Left ventricle myocardium inferior (tissue), 1 donor: ENCODE measurements around the gene BLOC1S4. TPM values are rescaled to one million over a fixed set of nuclear protein-coding genes. Genes with fewer than 3 reads are reported as not detected.

Source experiments
- DNase-seq: peaks from one replicate; pipeline ENCODE4 v3.0.0-alpha.2; 2020
- H3K27ac ChIP-seq: fragments of 200-600 bp; replicated peaks from 2 replicates; pipeline ENCODE4 v1.8.0; 2021
- H3K27me3 ChIP-seq: fragments of 200-600 bp; 2 replicates; pipeline ENCODE4 v1.8.0; 2021; ENCODE audit warnings: low read depth
- H3K36me3 ChIP-seq: fragments of 200-600 bp; 2 replicates; pipeline ENCODE4 v1.8.0; 2021
- H3K4me1 ChIP-seq: fragments of 200-600 bp; 2 replicates; pipeline ENCODE4 v1.8.0; 2021
- H3K4me3 ChIP-seq: fragments of 200-600 bp; 2 replicates; pipeline ENCODE4 v1.8.0; 2021; ENCODE audit warnings: mild to moderate bottlenecking, moderate library complexity
- H3K9me3 ChIP-seq: fragments of 200-600 bp; replicated peaks from 2 replicates; pipeline ENCODE4 v1.8.0; 2021
- intact Hi-C: fragments of 100-400 bp; cut with micrococcal nuclease; formaldehyde crosslinking; loops from one replicate; pipeline ENCODE4 v1.11.0; 2022
- total RNA-seq: library from RNA; stranded (reverse); fragmentation: NEBNext Ultra II Directional; extraction: Animal tissue kit (Norgen Biotek cat#: 25700); gene quantifications from one replicate; pipeline ENCODE4 v1.2.1, GENCODE V29; 2021
- TF ChIP-seq, protein P1 (sequence below): fragments of 200-600 bp; IDR thresholded peaks from 2 replicates; pipeline ENCODE4 v1.8.0; 2021; ENCODE audit warnings: antibody characterized with exemption, mild to moderate bottlenecking, borderline replicate concordance
- donor health status: DM: no; HTN: yes; CAD: no; lungs with severe emphysema.

The BLOC1S4 gene
- total RNA-seq, 1 donor from 2014 or later: 7.1 TPM

DNA sequence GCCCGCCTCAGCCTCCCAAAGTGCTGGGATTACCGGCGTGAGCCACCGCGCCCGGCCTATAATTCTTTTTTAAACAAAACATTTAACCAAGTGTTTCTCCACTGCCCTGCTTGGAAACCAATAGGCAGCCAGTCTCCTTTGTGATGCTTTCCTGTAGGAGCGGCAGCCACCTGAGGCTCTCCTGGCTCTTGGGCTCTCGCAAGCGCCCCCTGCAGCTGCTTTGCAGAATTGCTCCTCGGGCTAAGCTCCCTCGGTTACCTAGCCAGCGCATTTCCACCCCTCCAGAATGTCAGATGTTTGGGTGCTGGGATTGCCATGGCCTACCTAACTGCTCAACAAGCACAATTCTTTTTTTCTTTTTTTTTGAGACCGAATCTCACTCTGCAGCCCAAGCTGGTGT is 14.6 kb upstream of the BLOC1S4 start:
- Histone ChIP-seq H3K27me3 (no peaks in the 10 kb centered on the region), H3K4me3 (no peak overlapping the region), H3K36me3 (peaks cover 31% of the 10 kb centered on the region), H3K9me3 (no peaks in the 10 kb centered on the region), H3K4me1 (peaks cover 45% of the 10 kb centered on the region), H3K27ac (no peak overlapping the region)
- TF ChIP-seq, protein P1, sequence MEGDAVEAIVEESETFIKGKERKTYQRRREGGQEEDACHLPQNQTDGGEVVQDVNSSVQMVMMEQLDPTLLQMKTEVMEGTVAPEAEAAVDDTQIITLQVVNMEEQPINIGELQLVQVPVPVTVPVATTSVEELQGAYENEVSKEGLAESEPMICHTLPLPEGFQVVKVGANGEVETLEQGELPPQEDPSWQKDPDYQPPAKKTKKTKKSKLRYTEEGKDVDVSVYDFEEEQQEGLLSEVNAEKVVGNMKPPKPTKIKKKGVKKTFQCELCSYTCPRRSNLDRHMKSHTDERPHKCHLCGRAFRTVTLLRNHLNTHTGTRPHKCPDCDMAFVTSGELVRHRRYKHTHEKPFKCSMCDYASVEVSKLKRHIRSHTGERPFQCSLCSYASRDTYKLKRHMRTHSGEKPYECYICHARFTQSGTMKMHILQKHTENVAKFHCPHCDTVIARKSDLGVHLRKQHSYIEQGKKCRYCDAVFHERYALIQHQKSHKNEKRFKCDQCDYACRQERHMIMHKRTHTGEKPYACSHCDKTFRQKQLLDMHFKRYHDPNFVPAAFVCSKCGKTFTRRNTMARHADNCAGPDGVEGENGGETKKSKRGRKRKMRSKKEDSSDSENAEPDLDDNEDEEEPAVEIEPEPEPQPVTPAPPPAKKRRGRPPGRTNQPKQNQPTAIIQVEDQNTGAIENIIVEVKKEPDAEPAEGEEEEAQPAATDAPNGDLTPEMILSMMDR: peak; percentile 24
- no peak for DNase-seq
- intact Hi-C loops: no loop called here

DNA sequence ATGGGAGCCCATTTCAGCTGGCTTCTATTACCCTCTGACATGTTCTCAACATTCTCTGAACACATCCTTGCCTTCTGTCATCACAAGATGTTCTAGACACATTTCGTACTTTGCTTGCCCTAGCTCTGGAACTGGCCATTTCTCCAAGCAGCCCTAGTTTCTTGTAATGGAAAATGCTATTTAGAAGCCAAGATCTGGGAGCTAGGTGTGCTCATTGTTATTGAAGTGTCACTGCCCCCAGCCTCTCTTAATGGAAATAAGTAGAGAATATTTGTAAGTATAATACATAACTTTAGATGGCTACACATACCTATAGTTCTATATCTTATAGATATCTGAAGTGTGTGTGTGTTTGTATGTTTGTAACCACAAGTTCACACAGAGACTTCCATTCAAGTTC is 13.2 kb upstream of the BLOC1S4 start:
- TF ChIP-seq, protein P1: no peak
- Histone ChIP-seq H3K4me1 (peaks cover 48% of the 10 kb centered on the region), H3K27me3 (no peaks in the 10 kb centered on the region), H3K36me3 (peaks cover 41% of the 10 kb centered on the region), H3K4me3 (no peak overlapping the region), H3K9me3 (no peaks in the 10 kb centered on the region), H3K27ac (no peak overlapping the region)
- no peak for DNase-seq
- intact Hi-C loops: no loop called here

DNA sequence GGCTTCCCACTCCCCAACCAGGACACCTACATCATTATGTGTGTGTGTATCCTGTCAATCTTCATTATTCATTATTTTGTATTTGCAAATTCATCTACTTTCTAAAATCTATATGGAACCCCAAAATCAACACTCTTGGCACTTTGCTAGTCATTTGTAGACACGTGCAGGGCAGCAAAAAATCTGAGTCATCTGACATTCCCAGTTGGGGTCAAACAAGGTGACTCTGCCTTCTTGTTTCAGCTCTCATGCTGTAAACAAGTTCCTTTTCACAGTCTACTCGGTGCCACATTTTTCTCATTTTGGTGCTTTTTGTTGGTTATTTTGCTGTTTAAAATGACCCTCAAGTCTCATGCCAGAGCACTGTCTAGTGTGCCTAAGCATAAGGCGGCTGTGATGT is 12.2 kb upstream of the BLOC1S4 start:
- H3K4me1 ChIP-seq: peaks cover 58% of the 10 kb centered on the region
- H3K27ac ChIP-seq: peak overlapping the region; percentile 48
- no peaks in the 10 kb centered on the region for H3K9me3 ChIP-seq
- no peaks in the 10 kb centered on the region for H3K27me3 ChIP-seq
- no peak for DNase-seq
- TF ChIP-seq, protein P1: no peak
- H3K36me3 ChIP-seq: peaks cover 42% of the 10 kb centered on the region
- peak overlapping the region; percentile 6 for H3K4me3 ChIP-seq
- intact Hi-C loops: no loop called here

DNA sequence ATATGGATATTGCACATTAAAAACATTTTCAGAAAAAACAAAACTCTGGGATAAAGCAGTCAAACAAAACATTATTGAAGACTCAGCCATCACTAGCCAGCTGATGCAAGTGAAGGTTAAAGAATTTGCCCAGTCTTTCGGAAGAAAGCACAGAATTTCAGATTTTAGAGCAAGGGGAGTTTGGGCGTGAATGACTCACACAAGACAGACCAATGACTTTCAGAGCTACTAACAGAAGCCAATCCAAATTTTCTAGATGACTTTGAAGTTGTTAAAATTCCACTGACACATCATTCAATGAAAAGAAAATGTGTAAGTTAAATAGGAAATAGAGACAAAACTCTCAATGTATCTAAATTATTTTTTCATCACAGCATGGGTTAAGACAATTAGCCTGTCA is 10.3 kb upstream of the BLOC1S4 start:
- intact Hi-C loops: no loop called here
- TF ChIP-seq, protein P1: no peak

DNA sequence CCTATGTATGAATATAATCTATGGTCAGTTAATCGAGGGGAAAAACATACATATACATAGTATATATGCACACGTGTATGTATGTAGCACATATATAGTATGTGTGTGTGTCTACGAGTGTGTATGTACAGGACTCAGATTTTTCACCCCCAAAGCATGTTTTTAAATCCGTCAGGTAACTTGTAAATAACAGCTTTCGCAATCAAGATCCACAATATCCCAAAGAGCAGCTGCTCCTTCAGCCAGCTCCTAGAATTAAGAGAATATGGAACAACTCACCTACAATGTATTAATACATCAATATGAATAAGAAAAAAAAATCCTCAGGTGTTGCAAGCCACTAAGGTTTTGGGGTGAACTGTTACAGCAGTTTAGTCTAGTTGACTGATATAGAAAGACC is 9.8 kb upstream of the BLOC1S4 start:
- intact Hi-C loops: no loop called here
- Histone ChIP-seq H3K4me1 (peaks cover 75% of the 10 kb centered on the region), H3K27ac (no peak overlapping the region), H3K4me3 (no peak overlapping the region), H3K27me3 (no peaks in the 10 kb centered on the region), H3K36me3 (peaks cover 35% of the 10 kb centered on the region), H3K9me3 (no peaks in the 10 kb centered on the region)
- TF ChIP-seq, protein P1: no peak
- no peak for DNase-seq

More for the DNA sequence above, 10.3 kb upstream of the BLOC1S4 start:
- DNase-seq: no peak
- H3K4me1 ChIP-seq: peaks cover 74% of the 10 kb centered on the region
- no peak overlapping the region for H3K4me3 ChIP-seq
- H3K9me3 ChIP-seq: no peaks in the 10 kb centered on the region
- peak overlapping the region; percentile 4 for H3K27ac ChIP-seq
- peaks cover 35% of the 10 kb centered on the region for H3K36me3 ChIP-seq
- no peaks in the 10 kb centered on the region for H3K27me3 ChIP-seq
